Measurements from ENCODE around the gene NFIA.

NFIA gene

DNA sequence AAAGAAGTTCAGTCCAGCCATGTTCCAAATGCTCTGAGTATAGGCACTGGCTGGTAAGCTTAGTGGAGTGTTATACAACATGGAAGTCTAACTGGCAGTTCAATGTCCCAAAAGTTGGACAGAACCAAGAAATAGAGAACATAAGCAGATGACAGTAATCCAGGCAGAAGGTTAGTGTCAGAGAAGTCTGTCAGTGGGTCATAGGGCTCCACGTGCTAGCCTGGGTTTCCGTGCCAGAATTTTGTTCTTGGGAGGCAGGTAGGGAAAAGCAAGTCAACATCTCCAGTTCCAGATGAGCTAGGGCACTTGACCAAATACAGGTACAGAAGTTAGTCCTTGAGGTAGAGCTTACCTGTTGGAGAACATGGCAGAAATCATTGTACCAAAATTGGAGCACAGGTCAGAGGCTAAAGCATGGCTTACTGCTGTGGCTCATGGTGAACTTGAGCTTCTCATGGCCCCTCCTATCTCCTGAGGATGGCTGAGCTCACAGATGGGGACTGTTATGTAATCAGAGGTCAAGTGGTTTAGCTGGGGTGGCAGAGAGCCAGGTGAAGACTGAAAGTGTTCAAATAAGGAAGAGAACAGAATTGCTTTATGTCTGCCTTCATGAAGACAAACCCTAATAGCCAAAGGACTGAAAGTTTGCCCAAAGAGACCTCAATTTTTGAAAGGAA lies 170.8 kb downstream of the NFIA start:
- Histone ChIP-seq H3K27ac (ENCODE audit: low read depth, low read length, severe bottlenecking) (no peak overlapping the region), H3K36me3 (ENCODE audit: control insufficient read depth, insufficient read depth, low read length) (no peaks in the 10 kb centered on the region), H3K9me3 (ENCODE audit: control insufficient read depth, low read length) (no peaks in the 10 kb centered on the region), H3K4me1 (ENCODE audit: control insufficient read depth, insufficient read depth, low read length, poor library complexity, severe bottlenecking) (no peaks in the 10 kb centered on the region), H3K4me3 (ENCODE audit: extremely low read depth, insufficient read depth, low read length, poor library complexity, severe bottlenecking) (no peak overlapping the region)
- WGBS, 2 experiments (ENCODE audit: insufficient coverage in 2 of 2): 83 to 94% methylated on average over 2 of the region's 2 CpGs

DNA sequence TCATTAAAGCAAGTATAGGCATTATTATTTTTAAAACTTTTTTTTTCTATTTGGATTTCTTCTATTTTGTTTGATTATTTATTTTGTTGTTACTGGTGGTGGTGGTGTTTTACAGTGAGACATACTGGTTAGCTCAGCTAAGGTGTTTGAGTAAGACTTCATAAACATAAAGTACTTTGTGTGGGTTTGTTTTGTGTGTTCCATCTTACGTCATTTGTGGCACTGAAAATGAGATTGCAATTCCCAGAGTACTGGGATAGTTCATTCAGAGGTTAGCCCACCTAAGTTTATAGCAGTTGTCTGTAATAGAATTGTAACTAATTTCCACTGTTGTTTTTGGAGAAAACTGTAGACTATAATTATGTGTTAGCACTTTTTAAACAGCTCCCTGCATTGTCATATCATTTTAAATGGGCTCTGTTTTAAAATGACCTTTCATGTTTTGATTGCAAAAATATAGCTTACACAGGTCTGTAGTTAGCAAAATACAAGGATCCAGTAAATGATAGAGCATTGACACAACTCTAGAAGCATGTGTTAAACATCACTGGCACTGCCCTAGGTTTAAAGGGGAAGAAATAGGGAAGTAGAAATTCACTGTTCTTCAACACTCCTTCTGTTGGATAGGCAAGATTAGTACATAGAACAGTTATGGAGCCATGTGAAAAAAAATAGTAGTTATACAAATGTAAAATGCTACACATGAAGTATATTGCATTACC lies 171.7 kb downstream of the NFIA start:
- Histone ChIP-seq H3K9me3 (ENCODE audit: control insufficient read depth, low read length) (no peaks in the 10 kb centered on the region), H3K4me3 (ENCODE audit: extremely low read depth, insufficient read depth, low read length, poor library complexity, severe bottlenecking) (no peak overlapping the region)
- WGBS, 2 experiments (ENCODE audit: insufficient coverage in 2 of 2): 100% methylated on average over 1 of the region's 1 CpG

DNA sequence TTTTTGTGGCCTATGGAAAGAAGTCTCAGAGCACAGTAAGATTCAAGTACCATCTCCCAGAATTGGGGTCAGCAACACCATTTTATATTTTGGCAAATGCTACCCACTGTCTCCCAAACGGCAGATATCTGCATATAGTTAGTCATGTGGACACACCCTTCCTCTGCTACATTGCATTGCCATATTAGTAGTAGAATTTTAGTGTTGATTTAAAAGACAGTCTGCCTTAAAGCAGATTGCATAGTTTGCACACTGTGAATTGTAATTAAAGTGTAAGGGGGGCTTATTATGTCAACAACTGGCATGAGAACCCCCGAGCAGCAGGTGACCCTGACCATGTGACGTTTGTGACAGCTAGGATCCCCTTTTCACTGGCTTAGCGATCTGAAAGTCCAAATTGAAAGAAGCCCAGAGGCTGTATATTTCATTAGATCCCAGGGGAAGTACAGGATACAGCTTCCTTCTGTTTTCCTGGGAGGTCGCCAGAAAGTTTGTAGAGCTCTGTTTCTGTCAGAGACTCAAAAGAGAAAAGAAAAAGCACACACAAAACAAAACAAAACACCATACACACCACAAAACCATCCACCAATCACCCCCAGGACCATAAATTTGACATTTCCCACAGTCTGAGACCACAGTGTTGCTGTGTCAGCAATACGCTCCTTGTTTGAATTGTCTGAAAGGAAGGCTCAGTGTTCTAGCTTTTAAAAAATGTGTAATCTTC lies 172.4 kb downstream of the NFIA start:
- no peaks in the 10 kb centered on the region for H3K36me3 ChIP-seq (ENCODE audit: control insufficient read depth, insufficient read depth, low read length)
- 70 to 75% methylated on average over 4 of the region's 6 CpGs for WGBS, 2 experiments (ENCODE audit: insufficient coverage in 2 of 2)
- H3K4me3 ChIP-seq (ENCODE audit: extremely low read depth, insufficient read depth, low read length, poor library complexity, severe bottlenecking): no peak overlapping the region
- no peak overlapping the region for H3K27ac ChIP-seq (ENCODE audit: low read depth, low read length, severe bottlenecking)
- H3K4me1 ChIP-seq (ENCODE audit: control insufficient read depth, insufficient read depth, low read length, poor library complexity, severe bottlenecking): no peaks in the 10 kb centered on the region
- H3K9me3 ChIP-seq (ENCODE audit: control insufficient read depth, low read length): no peaks in the 10 kb centered on the region

More for the DNA sequence above, 171.7 kb downstream of the NFIA start:
- Histone ChIP-seq H3K27ac (ENCODE audit: low read depth, low read length, severe bottlenecking) (no peak overlapping the region), H3K36me3 (ENCODE audit: control insufficient read depth, insufficient read depth, low read length) (no peaks in the 10 kb centered on the region), H3K4me1 (ENCODE audit: control insufficient read depth, insufficient read depth, low read length, poor library complexity, severe bottlenecking) (no peaks in the 10 kb centered on the region)

DNA sequence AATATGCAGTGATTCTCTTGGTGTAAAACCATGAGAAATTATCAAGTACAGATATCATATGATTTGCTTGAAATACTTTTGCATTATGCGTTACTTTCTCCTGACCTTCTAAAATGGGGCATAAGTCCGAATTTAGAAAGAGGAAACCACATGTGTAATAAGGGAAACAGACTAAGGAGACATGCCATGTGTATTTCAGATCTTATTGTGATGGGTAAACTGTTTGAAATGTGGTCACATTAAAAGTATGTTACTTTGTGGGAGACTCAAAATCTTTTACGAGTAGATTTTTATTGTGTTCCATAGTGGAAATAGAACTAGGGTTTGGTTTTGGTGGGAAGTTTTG lies 173.0 kb downstream of the NFIA start:
- WGBS, 2 experiments (ENCODE audit: insufficient coverage in 2 of 2): 80 to 87% methylated on average over 1 to 3 of the region's 3 CpGs
- Histone ChIP-seq H3K36me3 (ENCODE audit: control insufficient read depth, insufficient read depth, low read length) (no peaks in the 10 kb centered on the region), H3K4me3 (ENCODE audit: extremely low read depth, insufficient read depth, low read length, poor library complexity, severe bottlenecking) (no peak overlapping the region), H3K27ac (ENCODE audit: low read depth, low read length, severe bottlenecking) (no peak overlapping the region), H3K9me3 (ENCODE audit: control insufficient read depth, low read length) (no peaks in the 10 kb centered on the region), H3K4me1 (ENCODE audit: control insufficient read depth, insufficient read depth, low read length, poor library complexity, severe bottlenecking) (no peaks in the 10 kb centered on the region)

DNA sequence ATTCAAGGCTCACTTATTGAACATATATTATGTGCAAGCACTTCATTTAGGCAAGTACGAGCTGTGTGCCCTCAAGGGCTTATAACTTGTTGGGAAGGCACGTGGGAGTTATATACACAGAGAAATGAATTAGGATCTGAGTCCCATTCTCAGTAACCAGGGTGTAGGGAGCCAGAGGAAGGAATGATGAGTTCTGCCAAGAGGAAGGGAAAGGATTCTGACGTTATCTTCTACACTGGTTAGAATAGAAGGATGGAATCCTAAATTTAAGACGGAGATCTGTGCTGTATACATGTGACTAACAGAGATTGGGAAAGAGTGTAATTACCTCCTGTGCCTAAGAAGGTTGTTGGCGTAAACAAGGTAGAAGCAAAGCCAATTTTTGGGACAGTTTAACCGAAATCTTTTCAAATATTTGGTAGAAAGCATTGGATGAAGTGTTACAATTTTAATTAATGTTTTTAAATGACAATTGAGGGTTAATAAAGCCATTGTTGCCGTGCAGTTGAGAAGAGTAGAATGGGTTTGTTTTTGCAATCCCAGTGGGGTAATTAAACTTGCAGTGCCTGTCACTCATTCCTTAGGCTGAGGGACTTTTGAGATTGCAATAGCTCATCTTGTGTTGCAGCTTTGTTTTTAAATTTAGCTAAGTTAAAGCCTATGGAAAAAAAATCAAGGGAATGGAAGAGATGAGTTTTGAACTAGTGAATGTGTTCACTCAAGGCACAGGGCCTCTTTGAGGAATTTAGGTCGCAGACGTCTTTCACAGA lies 177.2 kb downstream of the NFIA start:
- H3K36me3 ChIP-seq (ENCODE audit: control insufficient read depth, insufficient read depth, low read length): no peaks in the 10 kb centered on the region
- WGBS, 2 experiments (ENCODE audit: insufficient coverage in 2 of 2): 80 to 87% methylated on average over 6 to 9 of the region's 9 CpGs
- H3K4me1 ChIP-seq (ENCODE audit: control insufficient read depth, insufficient read depth, low read length, poor library complexity, severe bottlenecking): no peaks in the 10 kb centered on the region
- no peak overlapping the region for H3K27ac ChIP-seq (ENCODE audit: low read depth, low read length, severe bottlenecking)
- H3K4me3 ChIP-seq (ENCODE audit: extremely low read depth, insufficient read depth, low read length, poor library complexity, severe bottlenecking): no peak overlapping the region
- no peaks in the 10 kb centered on the region for H3K9me3 ChIP-seq (ENCODE audit: control insufficient read depth, low read length)

DNA sequence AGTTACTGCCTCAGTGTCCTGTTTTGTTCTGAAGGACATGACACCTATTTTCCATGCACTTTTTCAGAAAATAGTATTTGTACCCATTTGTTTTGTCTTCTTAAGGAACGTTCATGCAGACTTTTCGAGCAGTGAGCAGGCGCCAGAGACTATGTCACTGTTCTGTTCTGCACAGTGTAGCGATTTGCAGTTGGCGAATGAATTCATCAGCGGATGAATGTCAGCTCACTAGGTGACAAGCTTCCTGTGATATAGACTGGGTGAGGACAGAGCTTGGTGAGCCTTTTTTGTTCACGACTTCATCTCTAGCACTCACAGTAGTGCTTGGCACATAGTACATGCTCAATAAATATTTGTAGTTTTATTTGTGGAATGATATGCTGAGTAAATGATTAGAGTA lies 177.8 kb downstream of the NFIA start:
- Histone ChIP-seq H3K9me3 (ENCODE audit: control insufficient read depth, low read length) (no peaks in the 10 kb centered on the region), H3K36me3 (ENCODE audit: control insufficient read depth, insufficient read depth, low read length) (no peaks in the 10 kb centered on the region), H3K4me1 (ENCODE audit: control insufficient read depth, insufficient read depth, low read length, poor library complexity, severe bottlenecking) (no peaks in the 10 kb centered on the region), H3K4me3 (ENCODE audit: extremely low read depth, insufficient read depth, low read length, poor library complexity, severe bottlenecking) (no peak overlapping the region), H3K27ac (ENCODE audit: low read depth, low read length, severe bottlenecking) (no peak overlapping the region)
- WGBS, 2 experiments (ENCODE audit: insufficient coverage in 2 of 2): 95 to 97% methylated on average over 6 of the region's 7 CpGs

DNA sequence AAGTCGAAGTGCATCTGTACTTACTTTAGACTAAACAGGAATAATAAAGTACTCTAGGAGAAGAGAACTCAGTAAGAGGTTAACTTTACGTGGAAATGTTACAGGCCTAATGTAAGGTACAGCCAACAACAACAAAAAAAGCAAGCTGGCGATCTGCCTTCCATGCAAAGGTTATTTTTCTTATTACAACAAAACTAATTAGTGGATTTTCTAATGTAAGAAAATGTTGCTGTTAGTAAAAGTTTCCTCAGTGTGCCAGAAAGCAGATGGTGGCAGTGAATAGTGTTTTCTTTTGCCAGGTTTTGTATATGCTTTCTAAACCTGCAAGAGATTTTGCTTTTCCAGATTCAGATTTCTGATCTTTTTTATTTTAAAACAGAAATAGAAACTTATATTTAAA lies 179.2 kb downstream of the NFIA start:
- Histone ChIP-seq H3K9me3 (ENCODE audit: control insufficient read depth, low read length) (no peaks in the 10 kb centered on the region), H3K36me3 (ENCODE audit: control insufficient read depth, insufficient read depth, low read length) (no peaks in the 10 kb centered on the region), H3K27ac (ENCODE audit: low read depth, low read length, severe bottlenecking) (no peak overlapping the region), H3K4me3 (ENCODE audit: extremely low read depth, insufficient read depth, low read length, poor library complexity, severe bottlenecking) (no peak overlapping the region), H3K4me1 (ENCODE audit: control insufficient read depth, insufficient read depth, low read length, poor library complexity, severe bottlenecking) (no peaks in the 10 kb centered on the region)
- WGBS, 2 experiments (ENCODE audit: insufficient coverage in 2 of 2): no CpG with 5 or more reads among the region's 3 CpGs

DNA sequence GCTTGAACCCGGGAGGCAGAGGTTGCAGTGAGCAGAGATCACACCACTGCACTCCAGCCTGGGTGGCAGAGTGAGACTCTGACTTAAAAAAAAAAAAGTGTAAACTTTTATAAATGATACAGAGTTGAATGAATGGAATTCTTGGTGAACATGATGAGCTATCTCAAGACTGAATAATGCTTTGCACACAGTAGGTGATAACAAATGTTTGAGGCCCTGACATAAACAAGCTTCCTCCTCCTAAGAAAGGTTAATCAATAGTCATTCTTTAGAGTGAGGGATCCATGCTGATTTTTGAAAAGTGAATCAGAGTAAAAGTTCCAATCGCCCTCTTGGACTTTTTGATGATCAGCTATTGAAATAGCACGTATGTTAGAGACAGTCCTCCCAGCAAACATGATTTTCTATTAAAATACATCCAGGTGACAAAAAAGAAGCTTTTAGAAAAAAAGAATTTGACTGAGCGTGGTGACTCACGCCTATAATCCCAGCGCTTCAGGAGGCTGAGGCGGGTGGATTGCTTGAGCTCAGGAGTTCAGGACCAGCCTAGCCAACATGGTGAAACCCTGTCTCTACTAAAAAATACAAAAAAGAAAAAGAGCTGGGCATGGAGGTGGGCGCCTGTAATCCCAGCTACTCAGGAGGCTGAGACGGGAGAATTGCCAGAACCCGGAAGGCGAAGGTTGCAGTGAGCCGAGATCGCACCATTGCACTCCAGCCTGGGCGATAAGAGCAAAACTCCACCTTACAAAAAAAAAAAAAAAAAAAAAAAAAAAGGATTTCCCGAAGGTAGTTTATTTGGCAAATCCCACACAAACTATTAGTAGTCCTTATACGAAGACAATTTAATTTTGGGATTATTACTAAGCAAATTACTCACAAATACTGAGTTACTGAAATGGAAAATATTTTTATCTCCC lies 181.8 kb downstream of the NFIA start:
- 88 to 91% methylated on average over 4 to 8 of the region's 16 CpGs for WGBS, 2 experiments (ENCODE audit: insufficient coverage in 2 of 2)
- H3K4me1 ChIP-seq (ENCODE audit: control insufficient read depth, insufficient read depth, low read length, poor library complexity, severe bottlenecking): peaks cover 3% of the 10 kb centered on the region
- no peaks in the 10 kb centered on the region for H3K9me3 ChIP-seq (ENCODE audit: control insufficient read depth, low read length)
- H3K36me3 ChIP-seq (ENCODE audit: control insufficient read depth, insufficient read depth, low read length): no peaks in the 10 kb centered on the region
- no peak overlapping the region for H3K27ac ChIP-seq (ENCODE audit: low read depth, low read length, severe bottlenecking)
- H3K4me3 ChIP-seq (ENCODE audit: extremely low read depth, insufficient read depth, low read length, poor library complexity, severe bottlenecking): no peak overlapping the region

DNA sequence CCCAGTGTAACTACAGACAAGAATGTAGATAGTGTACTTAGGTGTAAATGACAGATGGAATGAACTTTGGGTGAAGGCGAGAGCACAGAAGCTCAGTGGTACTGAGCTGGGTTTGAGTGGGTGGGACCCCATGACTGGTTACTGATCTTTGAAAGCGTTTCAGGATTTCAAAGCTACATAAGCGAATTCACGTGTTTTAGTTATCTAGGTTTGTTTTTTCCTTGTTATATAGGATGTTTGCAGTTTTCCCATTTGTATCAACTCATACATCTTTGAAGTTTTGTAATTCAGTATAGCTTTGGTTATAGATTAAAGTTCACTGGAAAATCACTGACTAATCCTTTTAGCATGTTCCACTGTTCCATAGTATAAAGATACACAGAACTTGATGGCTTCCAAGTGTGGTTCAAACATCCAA lies 182.5 kb downstream of the NFIA start:
- WGBS, 2 experiments (ENCODE audit: insufficient coverage in 2 of 2): 85 to 89% methylated on average over 1 to 2 of the region's 4 CpGs

DNA sequence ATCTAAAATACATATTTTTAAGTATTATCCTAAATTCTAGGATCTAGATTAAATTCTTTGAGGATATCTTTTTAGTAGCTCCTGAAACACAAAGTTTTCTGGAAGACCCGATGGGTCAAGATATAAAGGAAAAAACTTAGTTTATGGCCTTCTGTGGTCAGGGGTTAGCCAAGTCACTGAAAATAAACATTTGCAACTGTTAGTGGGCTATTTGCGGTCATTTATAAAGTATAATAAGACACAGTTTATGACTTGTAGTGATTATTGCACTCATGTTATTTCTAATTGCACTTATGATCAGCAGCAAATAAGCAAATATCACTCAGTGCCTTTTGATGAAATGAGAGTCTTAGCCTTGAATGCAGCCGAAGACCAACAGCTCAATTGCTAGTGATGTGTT lies 183.3 kb downstream of the NFIA start:
- WGBS, 2 experiments (ENCODE audit: insufficient coverage in 2 of 2): 100% methylated on average over 1 of the region's 3 CpGs
- Histone ChIP-seq H3K27ac (ENCODE audit: low read depth, low read length, severe bottlenecking) (no peak overlapping the region), H3K36me3 (ENCODE audit: control insufficient read depth, insufficient read depth, low read length) (no peaks in the 10 kb centered on the region), H3K4me1 (ENCODE audit: control insufficient read depth, insufficient read depth, low read length, poor library complexity, severe bottlenecking) (peaks cover 3% of the 10 kb centered on the region), H3K9me3 (ENCODE audit: control insufficient read depth, low read length) (no peaks in the 10 kb centered on the region), H3K4me3 (ENCODE audit: extremely low read depth, insufficient read depth, low read length, poor library complexity, severe bottlenecking) (no peak overlapping the region)

More for the DNA sequence above, 182.5 kb downstream of the NFIA start:
- no peaks in the 10 kb centered on the region for H3K9me3 ChIP-seq (ENCODE audit: control insufficient read depth, low read length)
- no peak overlapping the region for H3K27ac ChIP-seq (ENCODE audit: low read depth, low read length, severe bottlenecking)
- H3K36me3 ChIP-seq (ENCODE audit: control insufficient read depth, insufficient read depth, low read length): no peaks in the 10 kb centered on the region
- H3K4me3 ChIP-seq (ENCODE audit: extremely low read depth, insufficient read depth, low read length, poor library complexity, severe bottlenecking): no peak overlapping the region
- H3K4me1 ChIP-seq (ENCODE audit: control insufficient read depth, insufficient read depth, low read length, poor library complexity, severe bottlenecking): peaks cover 3% of the 10 kb centered on the region

All from mesodermal cell (in vitro differentiated cells).